ENCODE results near the gene CD36.

DNA sequence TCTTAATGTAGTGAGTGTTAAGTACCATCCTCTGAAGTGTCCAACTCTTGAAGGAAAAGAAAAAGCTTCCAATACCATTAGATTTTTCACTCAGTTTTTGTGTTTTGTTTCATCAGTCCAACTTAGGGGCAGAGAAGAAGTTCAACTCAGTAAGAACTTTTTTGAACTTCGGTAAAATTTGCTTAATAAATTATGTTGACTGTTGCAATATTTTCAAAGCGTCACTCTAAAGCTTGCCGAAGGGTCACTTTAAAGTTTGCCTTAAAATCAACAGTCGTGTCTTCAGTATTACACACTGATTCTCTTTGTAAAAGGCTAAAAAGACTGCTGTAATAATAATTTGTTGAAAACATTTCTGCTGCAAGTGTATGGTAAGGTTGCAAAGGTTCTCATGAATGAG lies 17.6 kb downstream of the CD36 start:
- TF ChIP-seq EZH2 (IDR thresholded peaks at IDR 0.05; ENCODE audit: low read length, unreplicated experiment) (no peak), EZH2phosphoT487 (IDR thresholded peaks at IDR 0.05; ENCODE audit: borderline replicate concordance, low read length) (no peak)
- TF ChIP-seq, protein P1, sequence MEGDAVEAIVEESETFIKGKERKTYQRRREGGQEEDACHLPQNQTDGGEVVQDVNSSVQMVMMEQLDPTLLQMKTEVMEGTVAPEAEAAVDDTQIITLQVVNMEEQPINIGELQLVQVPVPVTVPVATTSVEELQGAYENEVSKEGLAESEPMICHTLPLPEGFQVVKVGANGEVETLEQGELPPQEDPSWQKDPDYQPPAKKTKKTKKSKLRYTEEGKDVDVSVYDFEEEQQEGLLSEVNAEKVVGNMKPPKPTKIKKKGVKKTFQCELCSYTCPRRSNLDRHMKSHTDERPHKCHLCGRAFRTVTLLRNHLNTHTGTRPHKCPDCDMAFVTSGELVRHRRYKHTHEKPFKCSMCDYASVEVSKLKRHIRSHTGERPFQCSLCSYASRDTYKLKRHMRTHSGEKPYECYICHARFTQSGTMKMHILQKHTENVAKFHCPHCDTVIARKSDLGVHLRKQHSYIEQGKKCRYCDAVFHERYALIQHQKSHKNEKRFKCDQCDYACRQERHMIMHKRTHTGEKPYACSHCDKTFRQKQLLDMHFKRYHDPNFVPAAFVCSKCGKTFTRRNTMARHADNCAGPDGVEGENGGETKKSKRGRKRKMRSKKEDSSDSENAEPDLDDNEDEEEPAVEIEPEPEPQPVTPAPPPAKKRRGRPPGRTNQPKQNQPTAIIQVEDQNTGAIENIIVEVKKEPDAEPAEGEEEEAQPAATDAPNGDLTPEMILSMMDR (conservative IDR thresholded peaks at IDR 0.05; ENCODE audit: low read depth, low read length) = no peak

Data from PC-3 (cell line).